K562 (cell line): ENCODE results near the gene RTCA. TPM values are rescaled to one million over a fixed set of nuclear protein-coding genes. Genes with fewer than 3 reads are reported as not detected.

Experiments
- ATAC-seq: fragments of 200-7000 bp; cut with Tn5 transposase; 3 replicates; pipeline ENCODE4 v1.9.1; 2020; ENCODE audit warnings: moderate library complexity
- BruUV-seq: library from RNA; stranded (reverse); fragments of 400-500 nt; replicated peaks from 2 replicates; lab custom pipeline; 2021; lab: Mats Ljungman, UMichigan
- CTCF ChIA-PET: fragments of 300-600 bp; formaldehyde crosslinking; extraction: SDS; loops from one replicate; lab custom pipeline; 2021; ENCODE audit warnings: low intra/inter-chr PET ratio; lab: Yijun Ruan, JAX
- POLR2A ChIA-PET: fragments of 300-600, 350-650 bp; sonication (Branson Sonifier 250); formaldehyde crosslinking; extraction: SDS; loops from one replicate; lab custom pipeline; 2021; ENCODE audit warnings: antibody characterized with exemption, inconsistent platforms; lab: Yijun Ruan, JAX
- DNase-seq, 4 experiments: peaks; one replicate each; pipeline versions ENCODE4 v3.0.0 to v3.0.0-alpha.2; 2011 to 2018; ENCODE audit warnings: low spot score in 3 of 4, mixed read lengths in 3 of 4; ENCODE audit errors: extremely low read depth in 1 of 4
- FAIRE-seq: peaks from 2 replicates; lab custom pipeline; 2011; peaks lifted over from hg19 to GRCh38; lab: Jason Lieb, UNC
- H2AFZ ChIP-seq: 2 replicates; pipeline ENCODE4 v1.6.0; 2011; ENCODE audit warnings: low read depth, low read length, control low read depth, inconsistent platforms
- H3K27ac ChIP-seq: fragments of 200-600 bp; 3 replicates; pipeline ENCODE4 v1.8.0; 2011; ENCODE audit warnings: low read depth, mild to moderate bottlenecking, control low read depth, inconsistent platforms, low read length, moderate library complexity, mixed read lengths; ENCODE audit errors: extremely low read depth
- H3K27me3 ChIP-seq, 2 experiments: fragments of 300-600 bp in 1 of 2; 2 replicates in 1 of 2; 3 replicates in 1 of 2; pipeline versions ENCODE4 v1.6.0 to v1.8.0; 2011; ENCODE audit warnings: inconsistent platforms in 2 of 2, low read length in 2 of 2, mild to moderate bottlenecking in 1 of 2, mixed read lengths in 1 of 2, moderate library complexity in 1 of 2; ENCODE audit not compliant: control insufficient read depth in 2 of 2, insufficient read depth in 2 of 2
- H3K36me3 ChIP-seq: fragments of 300-600 bp; 3 replicates; pipeline ENCODE4 v1.8.0; 2011; ENCODE audit warnings: mild to moderate bottlenecking, low read length, inconsistent platforms; ENCODE audit not compliant: control insufficient read depth, insufficient read depth
- H3K4me1 ChIP-seq, 2 experiments: fragments of 200-600 bp in 1 of 2; replicated peaks in 1 of 2; 2 replicates in 1 of 2; 3 replicates in 1 of 2; pipeline versions ENCODE4 v1.5.1 to v1.8.0; 2011; ENCODE audit warnings: inconsistent platforms in 2 of 2, low read length in 2 of 2, mild to moderate bottlenecking in 1 of 2, mixed read lengths in 1 of 2, moderate library complexity in 1 of 2; ENCODE audit not compliant: control insufficient read depth in 2 of 2, insufficient read depth in 2 of 2
- H3K4me2 ChIP-seq: 2 replicates; pipeline ENCODE4 v1.6.1; 2011; ENCODE audit warnings: low read length, control low read depth, inconsistent platforms, mixed read lengths; ENCODE audit not compliant: insufficient read depth
- H3K4me3 ChIP-seq: fragments of 200-600 bp; sonication (generic), shearing (Covaris generic); 2 replicates; pipeline ENCODE4 v1.5.1; 2016; ENCODE audit warnings: control low read depth, inconsistent platforms
- H3K79me2 ChIP-seq: fragments of 200-600 bp; 3 replicates; pipeline ENCODE4 v1.8.0; 2011; ENCODE audit warnings: low read length, inconsistent platforms; ENCODE audit not compliant: control insufficient read depth, insufficient read depth
- H3K9ac ChIP-seq, 2 experiments: 2 replicates each; pipeline versions ENCODE4 v1.6.0 to v1.6.1; 2011; ENCODE audit warnings: low read depth in 2 of 2, low read length in 2 of 2, control low read depth in 1 of 2, inconsistent platforms in 1 of 2, mild to moderate bottlenecking in 1 of 2, mixed read lengths in 1 of 2; ENCODE audit not compliant: insufficient read depth in 1 of 2
- H3K9me1 ChIP-seq: one replicate; pipeline ENCODE4 v1.6.0; 2011; ENCODE audit warnings: inconsistent platforms, mild to moderate bottlenecking, low read length, moderate library complexity; ENCODE audit not compliant: control insufficient read depth, insufficient read depth
- H3K9me3 ChIP-seq: replicated peaks from 2 replicates; pipeline ENCODE4 v1.5.1; 2011; ENCODE audit warnings: low read depth, low read length, inconsistent platforms; ENCODE audit not compliant: control insufficient read depth, insufficient read depth
- H4K20me1 ChIP-seq: replicated peaks from 2 replicates; pipeline ENCODE4 v1.6.1; 2011; ENCODE audit warnings: low read length, inconsistent platforms, mixed read lengths; ENCODE audit not compliant: control insufficient read depth, insufficient read depth
- DACH1 ChIP-seq: fragments of 450-650 bp; IDR thresholded peaks from 2 replicates; pipeline ENCODE4 v1.6.1; 2018; ENCODE audit not compliant: partially characterized antibody
- HDAC8 ChIP-seq: fragments of 450-650 bp; IDR thresholded peaks from 2 replicates; pipeline ENCODE4 v1.6.1; 2016; ENCODE audit warnings: mild to moderate bottlenecking, missing genetic modification characterization, moderate library complexity, missing compliant biosample characterization
- KLF13 ChIP-seq: fragments of 450-650 bp; IDR thresholded peaks from 2 replicates; pipeline ENCODE4 v1.6.1; 2016; ENCODE audit warnings: missing genetic modification characterization, low read depth, mild to moderate bottlenecking, missing compliant biosample characterization, moderate library complexity, borderline replicate concordance
- MAZ ChIP-seq, 2 experiments: fragments of 450-650 bp in 1 of 2; sonication (generic) in 1 of 2; formaldehyde crosslinking; IDR thresholded peaks in 1 of 2; conservative IDR thresholded peaks in 1 of 2; 2 replicates each; pipeline versions ENCODE4 v1.4.0 to v1.5.0; 2020; ENCODE audit warnings: mild to moderate bottlenecking in 1 of 2, missing genetic modification reagents in 1 of 2
- NCOA4 ChIP-seq: fragments of 450-650 bp; IDR thresholded peaks from 2 replicates; pipeline ENCODE4 v1.6.1; 2018; ENCODE audit warnings: mild to moderate bottlenecking; ENCODE audit not compliant: partially characterized antibody
- NRF1 ChIP-seq, 2 experiments: fragments of 450-650 bp; IDR thresholded peaks in 1 of 2; conservative IDR thresholded peaks in 1 of 2; 2 replicates each; pipeline ENCODE4 v1.6.1; 2014; ENCODE audit warnings: mild to moderate bottlenecking in 2 of 2
- POLR2G ChIP-seq: fragments of 200-400 bp; formaldehyde crosslinking; IDR thresholded peaks from 2 replicates; pipeline ENCODE4 v1.6.1; 2017; ENCODE audit warnings: low read depth, mild to moderate bottlenecking, antibody characterized with exemption, low read length, moderate library complexity
- SMAD4 ChIP-seq: fragments of 250-450 bp; sonication (Bioruptor Pico); conservative IDR thresholded peaks from 2 replicates; pipeline ENCODE4 v1.8.0; 2021; ENCODE audit warnings: inconsistent platforms, mild to moderate bottlenecking, moderate library complexity
- ZNF277 ChIP-seq: fragments of 250-450 bp; sonication (Bioruptor Pico); IDR thresholded peaks from 2 replicates; pipeline ENCODE4 v1.8.0; 2022; ENCODE audit warnings: inconsistent platforms, mild to moderate bottlenecking, moderate library complexity, borderline replicate concordance
- WGBS: fragments of 100-300 bp; shearing (Covaris generic); methylation state at CpG from one replicate; pipeline ENCODE4 v1.1.6; 2016; ENCODE audit warnings: low coverage, mixed read lengths; ENCODE audit not compliant: insufficient coverage; ENCODE audit errors: missing lambda C conversion rate; 5-methylcytosine and 5-hydroxymethylcytosine counted together
- in situ Hi-C: fragments of 300-500 bp; cut with MboI; formaldehyde crosslinking; loops from 4 replicates; pipeline ENCODE4 v1.15.0; 2018; ENCODE audit warnings: inconsistent platforms, mixed read lengths
- intact Hi-C: fragments of 100-400 bp; cut with micrococcal nuclease; formaldehyde crosslinking; loops from 2 replicates; pipeline ENCODE4 v1.14.2; 2022
- polyA plus RNA-seq, 8 experiments: library from polyadenylated mRNA; depleted of rRNA in 4 of 8; stranded (reverse) in 5 of 8; unstranded in 3 of 8; fragments of >200 nt; fragmentation: Nextera tagmentation in 2 of 8; fragmentation: Illumina TruSeq in 1 of 8; extraction: Ambion mirVana in 2 of 8; extraction: Trizol in 1 of 8; gene quantifications; 2 replicates each; pipeline versions ENCODE4 v1.2.1 to v1.2.3, GENCODE V29; 2011 to 2014; ENCODE audit warnings: inconsistent platforms in 1 of 8, missing spikeins in 1 of 8
- total RNA-seq, 7 experiments: library from RNA; depleted of rRNA in 6 of 7; stranded (reverse); fragments of >200 nt in 6 of 7; fragmentation: Illumina TruSeq in 2 of 7; extraction: Trizol in 2 of 7; gene quantifications; 2 replicates each; pipeline versions ENCODE4 v1.2.1 to v1.2.3, GENCODE V29; 2011 to 2021; ENCODE audit warnings: low replicate concordance in 1 of 7
- TF ChIP-seq, protein P1 (sequence below): fragments of 450-650 bp; IDR thresholded peaks from 2 replicates; pipeline ENCODE4 v1.6.1; 2016; ENCODE audit warnings: missing biosample characterization, missing genetic modification characterization

Gene RTCA
- total and polyA plus RNA-seq, 9 of the 15 experiments (the other 6 are each of a cell fraction or from before 2014, with no cell fraction given), result 11.6 to 57.2 (median 43.2) TPM

- CTCF ChIA-PET, result no interaction called here
- TF ChIP-seq DACH1 (no peak), NRF1 (conservative IDR thresholded peaks at IDR 0.05 in 1 of 2, IDR thresholded peaks at IDR 0.05 in 1 of 2) (no peak), NCOA4 (no peak), KLF13 (tag) (no peak), POLR2G (no peak), SMAD4 (CRISPR knock-in tag) (no peak), MAZ (CRISPR knock-in tag; conservative IDR thresholded peaks at IDR 0.05 in 1 of 2, IDR thresholded peaks at IDR 0.05 in 1 of 2) (no peak), HDAC8 (tag) (no peak), ZNF277 (CRISPR knock-in tag) (no peak)
- TF ChIP-seq, protein P1, sequence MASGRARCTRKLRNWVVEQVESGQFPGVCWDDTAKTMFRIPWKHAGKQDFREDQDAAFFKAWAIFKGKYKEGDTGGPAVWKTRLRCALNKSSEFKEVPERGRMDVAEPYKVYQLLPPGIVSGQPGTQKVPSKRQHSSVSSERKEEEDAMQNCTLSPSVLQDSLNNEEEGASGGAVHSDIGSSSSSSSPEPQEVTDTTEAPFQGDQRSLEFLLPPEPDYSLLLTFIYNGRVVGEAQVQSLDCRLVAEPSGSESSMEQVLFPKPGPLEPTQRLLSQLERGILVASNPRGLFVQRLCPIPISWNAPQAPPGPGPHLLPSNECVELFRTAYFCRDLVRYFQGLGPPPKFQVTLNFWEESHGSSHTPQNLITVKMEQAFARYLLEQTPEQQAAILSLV (tag), result no peak
- no peaks in the 10 kb centered on the region for H4K20me1 ChIP-seq
- peaks cover 63% of the 10 kb centered on the region for H3K36me3 ChIP-seq
- H3K27ac ChIP-seq, result no peak overlapping the region
- H3K9me3 ChIP-seq, result no peaks in the 10 kb centered on the region
- BruUV-seq, result no TSS peak
- 0 out of 5 replicates have a peak, but pooled peaks cover 0 to 3% of the 10 kb centered on the region in 2 experiments for H3K4me1 ChIP-seq
- no peaks in the 10 kb centered on the region for H3K79me2 ChIP-seq
- no peak overlapping the region for H3K9ac ChIP-seq
- ATAC-seq (no peak), DNase-seq (no peak), FAIRE-seq (no peak)
- 88% methylated on average over 2 of the region's 2 CpGs for WGBS
- no peak overlapping the region for H2AFZ ChIP-seq
- intact Hi-C loops, result no loop called here
- POLR2A ChIA-PET, result no interaction called here
- in situ Hi-C loops, result no loop called here
- H3K27me3 ChIP-seq, result no peaks in the 10 kb centered on the region
- no peaks in the 10 kb centered on the region for H3K9me1 ChIP-seq
- no peak overlapping the region for H3K4me2 ChIP-seq
- no peak overlapping the region for H3K4me3 ChIP-seq
Measured at GRCh38 chr1:100217834-100218233, 48.2 kb upstream of the RTCA start.
